GOT3 (cell line): ENCODE measurements around the gene CALB2.
"Not testable (repeated sequence)": the region's sequence is repeated elsewhere in the genome, so short reads cannot be mapped to it uniquely, and the experiment has no call there.

Source experiments
- DNase-seq: peaks from one replicate; lab custom pipeline; 2025; ENCODE audit warnings: mixed read lengths; lab: John Stamatoyannopoulos, UW

CALB2 gene

DNA sequence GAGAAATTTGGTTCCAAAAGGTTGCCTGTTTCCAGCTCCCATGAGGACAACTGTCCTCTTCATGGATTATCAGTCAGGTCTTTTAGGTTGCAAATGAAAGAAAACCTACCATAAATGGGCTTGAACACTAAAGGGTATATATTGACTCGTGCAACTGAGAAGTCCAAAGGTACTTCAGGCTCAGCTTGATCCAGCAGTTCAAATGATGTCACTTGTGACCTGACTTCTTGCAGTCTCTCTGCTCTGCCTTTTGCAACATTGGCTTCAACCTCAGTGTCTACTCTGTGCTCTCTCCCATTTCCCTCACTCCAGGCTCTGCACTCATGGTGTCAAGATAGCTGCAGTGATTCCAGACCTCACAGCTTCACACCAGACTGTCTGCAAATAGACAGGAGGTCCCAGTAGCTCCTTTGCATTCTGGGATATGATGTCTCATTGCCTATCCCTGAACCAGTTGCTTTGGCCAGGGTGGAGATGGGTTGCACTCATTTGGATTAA, 5.5 kb upstream of the CALB2 start:
- DNase-seq: no peak

DNA sequence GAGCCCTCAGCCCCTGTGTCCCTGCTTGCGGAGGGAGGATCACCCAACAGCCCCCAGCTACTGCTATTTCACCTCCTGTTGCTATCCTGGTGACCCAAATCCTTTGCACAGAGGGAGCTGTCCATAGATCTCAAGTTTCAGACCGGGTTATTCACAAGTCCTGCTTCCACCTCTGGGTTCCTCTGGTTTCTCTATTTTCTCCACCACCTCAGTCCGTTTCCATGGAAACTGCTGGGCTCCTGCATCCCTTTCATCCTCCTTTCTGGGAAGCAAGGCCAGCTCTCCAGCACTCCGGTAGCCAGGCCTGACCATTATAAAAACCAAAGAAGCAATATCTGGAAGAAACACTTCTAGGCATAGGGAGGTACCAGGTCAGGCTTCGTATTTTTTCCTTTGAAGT, 4.8 kb upstream of the CALB2 start:
- no peak for DNase-seq

DNA sequence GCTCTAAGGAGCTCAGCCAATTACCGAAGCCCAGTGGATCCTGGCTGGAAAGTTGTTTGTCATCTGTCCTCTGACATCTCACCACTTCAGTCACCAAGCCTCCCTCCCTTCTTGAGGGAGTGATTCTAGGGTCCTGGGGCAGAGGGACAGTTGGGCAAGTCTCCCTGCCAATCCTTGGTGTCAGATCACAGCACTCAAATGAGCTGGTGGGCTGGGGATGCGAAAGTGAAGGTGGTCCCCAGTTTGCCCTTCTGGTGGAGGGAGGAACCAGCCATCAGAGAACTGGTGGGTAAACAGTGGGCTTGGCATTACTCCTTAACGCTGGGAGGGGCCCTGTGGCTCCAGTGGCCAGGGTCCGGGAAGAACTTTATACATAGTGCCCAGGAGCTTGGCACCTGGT, 4.4 kb upstream of the CALB2 start:
- no peak for DNase-seq

DNA sequence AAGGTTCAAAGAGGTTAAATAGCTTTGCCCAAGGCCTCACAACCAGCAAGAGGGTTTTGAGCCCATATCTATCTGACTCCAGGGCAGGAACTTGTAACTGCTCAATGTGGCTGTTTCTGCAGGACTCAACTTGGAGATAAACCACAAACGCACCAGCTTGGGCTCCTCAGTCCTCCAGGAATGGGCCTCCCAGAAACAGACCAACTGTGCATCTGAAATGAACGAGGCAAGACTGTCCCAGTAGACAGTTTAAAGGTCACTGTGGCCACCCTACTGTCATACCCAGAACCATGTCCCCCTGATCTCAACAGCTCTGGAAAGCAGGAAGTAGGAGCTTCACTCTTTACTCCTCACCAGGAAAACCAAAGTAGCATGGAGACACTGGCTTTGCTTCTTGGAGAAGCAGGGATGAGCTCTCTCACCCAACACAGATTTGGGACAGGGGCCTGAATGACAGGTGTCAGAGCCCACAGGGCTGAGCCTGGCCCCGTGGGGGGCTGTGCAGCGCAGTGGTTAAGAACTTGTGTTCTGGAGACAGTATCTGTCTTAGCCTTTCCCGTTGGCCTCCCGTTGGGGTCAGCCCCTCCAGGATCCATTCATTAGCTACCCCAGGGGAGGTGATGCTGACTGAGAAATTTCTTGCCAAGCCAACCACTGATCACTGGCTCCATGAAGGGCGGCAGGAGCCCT, 2.3 kb upstream of the CALB2 start:
- no peak for DNase-seq

DNA sequence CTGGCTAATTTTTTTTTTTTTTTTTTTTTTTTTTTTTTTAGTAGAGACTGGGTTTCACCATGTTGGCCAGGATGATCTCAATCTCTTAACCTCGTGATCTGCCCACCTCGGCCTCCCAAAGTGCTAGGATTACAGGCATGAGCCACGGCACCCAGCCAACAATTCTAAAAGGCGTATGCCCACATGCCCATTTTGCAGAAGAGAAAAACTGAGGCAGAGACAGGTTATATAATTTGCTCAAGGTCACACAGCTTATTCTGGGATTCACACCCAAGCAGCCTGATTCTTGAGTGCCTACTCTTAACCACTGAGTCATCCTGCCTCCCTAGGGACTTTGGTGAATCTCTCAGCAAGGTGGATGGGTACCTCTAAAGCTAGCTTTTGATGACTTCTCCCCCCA, 1.6 kb upstream of the CALB2 start:
- not testable (repeated sequence) for DNase-seq

DNA sequence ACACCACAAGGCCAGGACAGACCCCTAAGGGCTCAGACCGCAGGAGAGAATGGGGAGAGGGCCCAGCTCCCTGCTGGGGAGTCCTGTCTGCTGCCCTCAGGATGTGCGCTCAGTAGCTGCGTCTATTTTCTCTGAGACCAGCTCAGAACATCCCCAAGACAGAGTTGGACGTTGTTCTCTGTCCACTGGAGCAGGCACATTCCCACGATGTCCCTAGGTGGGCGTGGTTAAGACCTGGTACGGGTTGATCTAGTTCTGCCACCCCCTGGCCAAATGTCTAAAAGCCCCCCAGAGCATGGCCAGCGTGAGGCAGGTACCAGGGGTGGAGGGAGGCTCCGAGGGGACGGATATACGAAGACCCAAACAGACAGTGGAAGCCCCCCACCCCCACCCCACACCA, 842 bp upstream of the CALB2 start:
- DNase-seq: no peak

DNA sequence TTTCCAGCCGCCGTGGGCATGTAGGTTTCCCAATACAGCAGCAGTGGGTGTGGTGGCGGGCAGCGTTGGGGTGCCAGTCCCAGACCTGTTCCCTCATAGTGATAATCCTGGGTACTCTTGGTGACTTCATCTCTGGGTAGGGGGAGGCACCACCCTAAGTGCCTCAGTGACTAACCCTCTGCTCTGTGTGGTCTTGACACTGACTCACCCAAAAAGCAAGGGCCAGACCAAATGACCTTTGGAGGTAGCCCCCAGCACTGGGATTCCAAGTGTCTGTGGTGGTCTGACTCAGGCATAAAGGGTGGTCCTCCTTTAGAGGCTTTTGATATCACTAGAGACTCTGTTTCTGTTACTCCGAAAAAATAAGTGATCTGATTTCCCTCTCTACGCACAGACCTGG, 908 bp downstream of the CALB2 start:
- DNase-seq: no peak

DNA sequence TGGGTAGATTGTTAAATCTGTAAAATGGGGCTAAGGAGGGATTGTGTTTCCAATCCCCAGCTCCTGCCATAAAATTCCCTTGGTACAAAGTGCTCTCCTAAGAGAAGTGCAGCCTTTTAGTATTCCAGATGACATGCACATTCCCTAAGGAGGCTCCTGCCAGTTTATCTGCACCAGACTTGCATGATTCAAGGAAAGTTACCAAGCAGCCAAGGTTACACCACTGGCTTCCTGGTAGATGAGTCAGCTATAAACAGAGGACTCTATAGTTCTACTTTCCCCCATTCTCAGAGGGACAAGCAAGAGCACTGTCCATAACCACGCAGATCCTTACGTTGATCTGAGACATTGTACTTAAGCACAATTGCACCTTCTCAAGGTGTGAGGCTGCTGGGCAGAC, 1.9 kb downstream of the CALB2 start:
- DNase-seq: no peak

DNA sequence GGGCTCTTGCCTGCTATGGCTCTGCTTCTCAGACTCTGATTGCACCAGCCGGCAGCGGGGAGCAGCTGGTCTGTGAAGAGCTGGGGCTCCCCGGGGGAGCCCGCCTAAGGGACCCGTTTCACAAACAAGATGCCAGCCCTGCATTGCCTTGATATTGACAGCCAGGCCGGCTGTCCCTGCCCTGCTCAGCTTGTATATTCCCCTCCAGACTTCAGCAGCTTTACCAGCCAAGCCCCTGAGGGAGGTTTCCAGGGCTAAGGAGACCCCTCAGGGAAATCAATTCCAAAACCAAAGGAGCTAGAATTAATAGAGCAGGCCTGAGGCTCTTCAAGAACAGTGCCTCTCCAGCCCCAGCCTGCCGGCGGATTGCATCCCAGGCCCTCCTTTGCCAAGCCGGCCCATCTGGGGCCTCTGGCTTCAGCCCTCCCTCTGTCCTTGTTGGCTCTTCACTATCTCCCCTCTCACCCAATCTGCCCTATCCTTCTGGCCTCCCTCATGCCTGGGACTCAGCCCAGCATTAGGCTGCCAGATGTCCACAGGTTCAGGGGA, 5.7 kb downstream of the CALB2 start:
- no peak for DNase-seq

DNA sequence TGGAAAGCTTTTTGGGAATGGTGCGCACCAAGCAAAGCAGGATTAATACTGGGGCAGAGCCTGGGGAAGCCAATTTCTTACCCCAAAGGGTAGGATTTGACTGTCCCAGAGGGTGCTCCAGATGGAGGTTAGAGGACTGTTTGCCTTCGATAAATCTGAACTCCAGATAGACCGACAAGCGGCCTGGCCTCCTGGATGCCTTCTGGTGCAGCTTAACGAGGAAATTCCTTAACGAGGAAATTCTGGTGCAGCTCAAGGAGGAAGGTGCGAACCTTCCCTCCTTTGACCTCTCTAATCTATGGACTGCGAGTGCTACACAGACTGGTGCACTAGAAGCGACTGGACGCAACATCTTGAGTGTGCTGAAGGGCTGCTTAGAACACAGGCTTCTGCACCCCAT, 6.5 kb downstream of the CALB2 start:
- no peak for DNase-seq

DNA sequence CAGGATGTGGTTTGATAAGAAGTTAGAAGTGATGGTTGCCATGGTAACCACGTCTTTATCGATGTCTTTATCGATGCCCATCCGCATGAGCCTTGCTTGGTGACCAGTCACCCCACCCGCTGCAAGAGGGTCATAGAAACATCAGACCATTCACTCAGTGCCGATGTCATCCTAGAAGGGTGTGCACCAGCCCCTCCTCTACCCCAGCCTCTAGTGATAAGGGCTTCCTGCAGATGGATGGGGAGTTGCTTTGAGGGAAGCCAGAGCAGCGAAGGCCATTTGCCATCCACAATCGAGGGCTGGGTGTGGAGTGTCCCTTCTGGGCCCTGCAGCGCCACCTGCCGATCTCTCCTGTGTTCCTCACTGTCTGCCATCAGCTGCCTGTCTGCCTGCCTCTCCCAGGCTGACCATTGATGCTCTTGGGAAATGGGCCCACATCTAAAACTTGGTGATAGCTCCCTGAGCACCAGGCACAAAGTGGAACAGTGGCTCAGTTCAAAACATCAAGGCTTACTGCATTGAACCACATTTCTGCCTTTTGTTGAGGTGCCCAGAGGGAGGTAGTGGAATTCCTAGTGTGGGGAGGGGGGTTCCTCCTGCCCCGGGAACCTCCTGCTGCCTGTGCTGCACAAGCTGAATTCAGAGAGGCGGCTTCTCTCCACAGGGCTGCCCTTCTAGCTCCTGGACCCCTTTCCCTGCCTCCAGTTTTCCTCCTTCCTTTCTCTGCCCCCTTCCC, 8.9 kb downstream of the CALB2 start:
- no peak for DNase-seq

DNA sequence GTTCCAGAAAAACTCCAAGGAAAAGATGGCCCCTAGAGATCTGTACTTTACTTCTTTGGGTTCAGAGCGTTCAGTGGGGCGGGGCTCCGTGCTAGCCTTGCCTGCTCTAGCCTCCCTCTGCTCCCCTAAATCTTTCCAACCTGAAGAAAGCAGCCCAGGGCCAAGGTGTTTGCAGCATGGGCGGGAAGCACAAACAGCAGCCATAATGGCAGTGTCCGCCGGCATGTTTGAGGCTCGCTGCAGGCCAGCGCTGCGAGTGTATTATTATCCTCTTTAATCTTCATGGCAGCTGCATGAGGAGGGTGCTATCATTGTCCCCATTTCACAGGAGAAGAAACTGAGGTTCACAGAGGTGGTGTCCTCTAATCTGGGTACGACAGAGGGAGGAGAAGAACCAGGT, 10.4 kb downstream of the CALB2 start:
- DNase-seq: no peak

DNA sequence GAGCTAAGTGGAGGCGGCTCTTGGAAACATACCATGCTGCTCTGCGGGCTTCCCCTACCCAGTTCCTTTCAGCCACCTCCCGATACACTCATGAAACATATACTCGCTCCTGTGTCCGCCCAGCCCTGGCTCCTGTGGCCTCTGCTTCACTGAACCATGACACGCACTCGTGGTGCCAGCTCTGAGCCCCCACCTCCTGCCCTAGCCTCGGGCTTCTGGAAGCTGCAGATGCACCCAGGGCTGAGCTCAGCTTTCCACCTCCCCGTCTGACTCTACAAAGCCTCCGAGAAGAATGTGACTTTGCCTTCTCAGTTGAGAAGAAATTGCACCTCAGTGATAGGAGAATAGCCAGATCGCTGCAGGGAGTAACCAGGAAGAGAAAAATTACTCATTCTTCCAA, 11.0 kb downstream of the CALB2 start:
- no peak for DNase-seq

DNA sequence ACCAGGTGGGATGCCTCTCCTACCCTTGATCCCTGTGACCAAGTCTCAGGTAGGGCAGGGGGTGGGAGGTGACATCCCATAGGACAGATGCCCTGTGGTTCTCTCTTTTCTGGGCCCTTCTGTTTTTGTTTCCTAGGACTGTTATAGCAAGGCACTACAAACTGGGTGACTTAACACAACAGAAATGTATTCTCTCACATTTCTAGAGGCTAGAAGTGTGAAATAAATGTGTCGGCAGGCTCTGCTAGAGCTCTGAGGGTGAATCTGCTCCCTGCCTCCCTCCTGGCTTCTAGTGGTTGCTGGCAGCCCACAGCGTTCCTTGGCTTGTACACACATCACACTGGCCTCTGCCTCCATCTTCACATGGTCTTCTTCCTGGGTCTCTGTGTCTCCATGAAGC, 12.7 kb downstream of the CALB2 start:
- no peak for DNase-seq

DNA sequence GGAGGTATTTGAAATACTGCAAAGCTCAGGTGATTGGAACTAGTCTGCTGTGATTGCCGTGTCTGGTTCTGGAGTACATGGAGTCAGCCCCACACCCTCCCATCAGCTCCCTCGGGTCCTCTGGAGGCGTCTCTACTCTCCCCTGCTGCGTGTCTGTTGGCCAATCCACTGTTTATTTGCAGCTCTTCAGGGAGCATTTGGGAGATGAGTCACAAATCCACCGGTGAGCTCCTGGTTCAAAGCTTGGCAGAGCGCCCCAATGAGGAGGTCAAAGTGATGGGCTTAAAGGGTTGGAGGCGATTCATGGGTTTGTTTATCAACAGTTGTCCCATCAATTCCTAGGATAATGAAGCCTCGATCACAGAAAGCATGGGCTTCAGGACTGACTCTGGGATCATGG, 14.6 kb downstream of the CALB2 start:
- DNase-seq: no peak

DNA sequence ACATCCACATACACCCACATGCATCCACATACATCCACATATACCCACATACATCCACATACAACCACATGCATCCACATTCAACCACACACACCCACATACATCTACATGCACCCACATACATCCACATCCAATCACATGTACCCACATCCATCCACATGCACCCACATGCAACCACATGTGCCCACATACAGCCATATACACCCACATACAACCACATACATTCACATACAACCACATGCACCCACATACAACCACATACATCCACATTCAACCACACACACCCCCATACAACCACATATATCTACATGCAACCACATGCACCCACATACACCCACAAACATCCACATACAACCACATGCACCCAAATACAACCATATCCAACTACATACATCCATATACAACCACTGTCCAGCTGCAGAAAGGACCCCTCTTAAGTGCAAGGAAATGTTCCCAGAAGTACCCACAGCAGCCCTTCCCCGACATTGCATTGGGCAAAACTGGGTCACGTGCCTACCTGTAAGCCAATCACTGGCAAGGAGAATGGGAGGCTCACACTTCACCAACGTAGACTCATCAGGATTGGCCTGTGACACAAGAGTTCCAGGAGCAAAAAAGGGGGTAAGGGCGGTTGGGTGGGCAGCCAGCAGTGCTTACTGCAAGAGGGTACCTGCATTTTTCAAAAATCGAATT, 18.1 kb downstream of the CALB2 start:
- DNase-seq: no peak

DNA sequence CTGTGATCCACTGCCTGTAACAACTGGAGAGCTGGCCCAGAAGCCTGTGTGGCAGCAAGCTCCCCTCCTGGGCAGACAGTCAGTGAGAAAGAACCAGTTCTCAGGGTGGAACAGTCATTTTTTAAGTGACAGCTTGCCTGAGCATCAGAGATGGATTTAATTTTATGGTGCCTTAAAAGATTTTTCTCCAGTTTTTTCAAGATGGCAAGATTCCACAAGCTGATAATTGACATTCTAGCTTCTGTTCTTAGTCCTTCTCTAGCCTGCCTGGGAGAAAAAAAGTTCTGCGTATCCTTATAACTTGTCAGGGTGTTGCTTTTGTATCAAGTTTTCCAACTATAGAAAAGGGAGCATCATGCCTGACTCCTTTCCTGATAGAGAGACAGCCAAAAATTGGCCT, 21.2 kb downstream of the CALB2 start:
- DNase-seq: no peak

DNA sequence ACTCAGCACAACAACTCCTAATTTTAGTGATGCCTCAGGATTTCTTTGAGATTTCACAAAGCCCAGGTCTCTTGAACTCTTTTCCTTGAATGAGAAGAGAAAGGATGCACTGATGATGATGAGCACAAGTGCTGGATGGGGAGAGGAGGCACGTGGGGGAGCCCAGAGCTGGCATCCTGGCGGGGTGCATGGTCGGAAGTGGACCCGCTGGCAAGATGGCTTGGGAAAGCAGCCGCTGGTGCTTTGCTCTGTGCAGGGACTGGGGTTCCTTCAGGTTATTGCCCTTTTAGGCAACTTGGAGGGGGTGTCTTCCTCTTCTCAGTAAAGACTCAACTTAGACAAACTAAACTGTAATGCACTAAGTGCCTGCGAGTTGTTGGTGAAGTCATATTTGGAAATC, 22.3 kb downstream of the CALB2 start:
- no peak for DNase-seq

DNA sequence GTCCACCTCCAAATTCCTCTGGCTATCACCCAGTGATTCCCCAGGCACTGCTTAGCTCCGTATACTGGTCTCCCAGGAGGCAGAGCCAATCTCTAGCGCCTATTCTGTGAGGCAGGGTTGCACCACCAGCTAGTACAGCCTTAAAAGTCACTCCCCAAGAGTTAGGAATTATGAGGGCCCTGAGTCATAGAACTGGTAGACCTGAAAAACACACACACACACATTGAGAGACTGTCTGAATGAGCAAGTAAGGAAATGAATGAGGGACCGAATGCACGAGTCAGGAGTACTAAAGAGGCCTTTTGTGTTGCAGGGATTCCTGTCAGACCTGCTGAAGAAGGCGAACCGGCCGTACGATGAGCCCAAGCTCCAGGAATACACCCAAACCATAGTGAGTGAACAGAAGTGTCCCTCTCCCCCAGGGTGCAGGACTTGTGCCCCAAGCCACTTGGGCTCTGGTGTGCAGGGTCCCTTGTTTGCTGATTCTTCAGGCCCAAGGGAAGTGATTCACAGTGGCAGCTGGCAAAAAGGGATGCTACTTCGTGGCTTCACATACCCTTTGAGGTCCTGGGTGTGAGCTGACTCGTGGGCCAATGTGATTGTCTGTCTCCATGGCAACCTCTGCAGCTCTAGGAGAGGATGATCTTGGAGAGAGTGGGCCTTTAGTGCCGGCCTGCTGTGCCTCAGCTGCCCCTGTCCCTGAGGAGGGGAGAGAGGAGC, 24.7 kb downstream of the CALB2 start:
- no peak for DNase-seq

DNA sequence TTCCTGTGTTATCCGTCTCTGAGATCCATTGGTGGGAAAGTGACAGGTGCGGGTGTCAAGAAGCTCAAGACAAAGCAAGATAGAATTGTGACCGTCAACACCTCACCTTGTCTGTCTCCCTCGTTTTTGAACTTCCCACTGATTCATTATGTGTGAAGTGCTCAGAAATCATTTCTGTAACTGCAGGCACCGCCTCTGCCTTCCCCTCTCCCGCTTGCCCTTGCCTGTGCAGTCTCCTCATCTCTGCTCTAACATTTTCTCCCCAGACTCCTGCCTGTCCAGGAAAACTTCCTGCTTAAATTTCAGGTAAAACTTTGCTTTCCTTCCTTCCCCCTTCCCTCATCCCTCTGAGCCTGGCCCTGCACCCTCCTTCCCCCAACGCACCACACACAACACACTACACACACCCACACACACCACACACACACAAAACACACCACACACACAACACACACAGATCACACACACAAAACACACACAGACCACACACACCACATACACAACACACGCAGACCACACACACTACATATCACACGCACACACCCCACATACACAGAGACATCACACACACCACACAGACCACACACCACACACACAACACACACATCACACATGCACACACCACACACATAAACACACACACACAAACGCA, 25.7 kb downstream of the CALB2 start:
- DNase-seq: no peak

DNA sequence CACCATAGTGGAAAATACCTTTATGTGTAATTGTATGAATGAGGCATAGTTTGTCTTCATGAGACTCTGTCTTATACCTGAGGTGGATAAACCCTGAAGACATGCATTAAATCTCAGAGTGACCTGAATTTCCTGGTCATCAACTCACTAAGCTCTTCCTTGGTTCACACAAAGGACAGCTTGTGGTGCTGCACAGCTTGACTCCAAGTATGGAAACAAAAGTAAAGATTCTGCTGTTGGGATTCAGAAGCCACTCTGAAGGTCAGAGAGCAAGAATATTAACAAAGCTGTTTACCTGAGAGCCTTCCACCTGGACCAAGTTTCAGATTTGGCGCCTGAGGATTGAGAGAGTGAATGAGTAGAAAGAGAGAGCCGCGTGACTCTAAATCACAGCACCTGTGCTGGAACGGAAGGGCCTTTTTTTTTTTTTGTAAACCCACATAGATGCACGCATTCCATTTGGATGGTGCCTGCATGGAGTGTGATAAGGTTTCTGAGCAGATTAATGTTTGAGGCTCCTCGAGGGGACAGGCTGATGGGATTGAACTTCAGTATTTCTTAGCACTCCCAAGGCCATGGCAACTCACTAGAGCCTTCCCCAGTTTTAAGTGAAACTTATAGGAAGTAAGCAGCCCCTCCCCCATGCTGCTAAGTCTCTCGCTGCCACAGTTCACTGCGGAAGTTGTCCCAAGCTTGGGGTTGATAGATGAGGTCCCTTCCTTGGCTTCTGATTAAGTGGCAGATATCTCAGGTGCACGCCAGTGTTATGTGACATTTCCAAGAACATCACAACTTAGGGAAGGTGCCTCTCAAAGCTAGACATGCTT, 28.7 kb downstream of the CALB2 start:
- no peak for DNase-seq
